Stimulated activated CD8-positive, alpha-beta memory T cell treated with anti-CD3 and anti-CD28 coated beads, Interleukin-7, amount 100 ng/mL, for 4 hours (primary cell): ENCODE results near the gene SENP2.
"Not testable (repeated sequence)": the region's sequence is repeated elsewhere in the genome, so short reads cannot be mapped to it uniquely, and the experiment has no call there.

Source experiments
- DNase-seq, 2 donors: peaks; one replicate each; pipeline ENCODE4 v3.0.0-alpha.2; 2020; ENCODE audit warnings: low read depth in 2 of 2

Gene SENP2

GRCh38 chr3:185586686-185587039, 568 bp downstream of the SENP2 start:
- DNase-seq: no peak

- DNase-seq: no peak
Observed at GRCh38 chr3:185594073-185594472, 8.0 kb downstream of the SENP2 start.

- no peak for DNase-seq
Observed at GRCh38 chr3:185595526-185595925, 9.4 kb downstream of the SENP2 start.

- no peak for DNase-seq
Observed at GRCh38 chr3:185605566-185605965, 19.5 kb downstream of the SENP2 start.

- no peak for DNase-seq
Observed at GRCh38 chr3:185606196-185606595, 20.1 kb downstream of the SENP2 start.

- DNase-seq: no peak
Observed at GRCh38 chr3:185613016-185613415, 26.9 kb downstream of the SENP2 start.

- DNase-seq: no peak
Observed at GRCh38 chr3:185623939-185624665, 38.0 kb downstream of the SENP2 start.

GRCh38 chr3:185625784-185626183, 39.7 kb downstream of the SENP2 start:
- no peak for DNase-seq

- no peak for DNase-seq
Observed at GRCh38 chr3:185629554-185630181, 43.6 kb downstream of the SENP2 start.

- no peak for DNase-seq
Observed at GRCh38 chr3:185630182-185630622, 44.1 kb downstream of the SENP2 start.

GRCh38 chr3:185631108-185631507, 45.0 kb downstream of the SENP2 start:
- no peak for DNase-seq

- no peak for DNase-seq
Observed at GRCh38 chr3:185631508-185632206, 45.6 kb downstream of the SENP2 start.

GRCh38 chr3:185632996-185633395, 46.9 kb downstream of the SENP2 start:
- no peak for DNase-seq

- no peak for DNase-seq
Observed at GRCh38 chr3:185637388-185637787, 51.3 kb downstream of the SENP2 start.

- DNase-seq: not testable (repeated sequence)
Observed at GRCh38 chr3:185638651-185639050, 52.6 kb downstream of the SENP2 start.

- no peak for DNase-seq
Observed at GRCh38 chr3:185639632-185640206, 53.6 kb downstream of the SENP2 start.

- no peak for DNase-seq
Observed at GRCh38 chr3:185640308-185640707, 54.2 kb downstream of the SENP2 start.

GRCh38 chr3:185645191-185645590, 59.1 kb downstream of the SENP2 start:
- DNase-seq: not testable (repeated sequence)

- DNase-seq: no peak
Observed at GRCh38 chr3:185645596-185646381, 59.7 kb downstream of the SENP2 start.

GRCh38 chr3:185646382-185647133, 60.5 kb downstream of the SENP2 start:
- no peak for DNase-seq
